ENCODE measurements around the gene KCTD6. TPM values are rescaled to one million over a fixed set of nuclear protein-coding genes. Genes with fewer than 3 reads are reported as not detected.
A peak's percentile ranks its signal among the peaks of the same experiment; 100 is the strongest.

The KCTD6 gene
- total and polyA plus RNA-seq, 10 donors: 7.3 to 23.5 (median 10.9) TPM

GRCh38 chr3:58496206-58496857, 4.4 kb downstream of the KCTD6 start:
- Histone ChIP-seq H3K36me3 (peaks cover 0 to 24% (median 6%) of the 10 kb centered on the region in 6 donors), H3K4me3 (no peak overlapping the region), H3K27me3 (replicated peaks in 1 of 7) (no peaks in the 10 kb centered on the region), H3K9me3 (no peaks in the 10 kb centered on the region), H3K4me1 (peaks cover 35 to 59% (median 51%) of the 10 kb centered on the region in 6 donors), H3K27ac (peak overlapping the region in 1 of 8 donors; percentile 14)
- TF ChIP-seq CTCF (IDR thresholded peaks at IDR 0.05 in 8 of 11, conservative IDR thresholded peaks at IDR 0.05 in 3 of 11): no peak
- TF ChIP-seq POLR2A (IDR thresholded peaks at IDR 0.05): no peak
- intact Hi-C loops (cut with DNase I; ENCODE audit: low total_unique reads): loop anchor here (10.0 kb wide), 1 partner anchor 72 kb away; no protein-coding TSS in a partner anchor
- no peak for DNase-seq
- 85 to 90% (median 89%) methylated on average over 5 of the region's 5 CpGs for WGBS, 5 donors

GRCh38 chr3:58497097-58497496, 5.2 kb downstream of the KCTD6 start:
- intact Hi-C loops (cut with DNase I; ENCODE audit: low total_unique reads): loop anchor here (10.0 kb wide), 1 partner anchor 72 kb away; no protein-coding TSS in a partner anchor
- TF ChIP-seq CTCF (IDR thresholded peaks at IDR 0.05 in 8 of 11, conservative IDR thresholded peaks at IDR 0.05 in 3 of 11) (no peak), POLR2A (IDR thresholded peaks at IDR 0.05) (no peak), POLR2AphosphoS5 (IDR thresholded peaks at IDR 0.05) (no peak)
- peak overlapping the region in 2 of 8 donors; percentile 5 to 31 for H3K27ac ChIP-seq
- 61 to 73% (median 67%) methylated on average over 1 of the region's 1 CpG for WGBS, 5 donors
- H3K4me1 ChIP-seq: peaks cover 35 to 60% (median 51%) of the 10 kb centered on the region in 6 donors
- peaks cover 0 to 31% (median 9%) of the 10 kb centered on the region in 6 donors for H3K36me3 ChIP-seq
- no peak for DNase-seq
- H3K4me3 ChIP-seq: no peak overlapping the region
- H3K9me3 ChIP-seq: no peaks in the 10 kb centered on the region
- H3K27me3 ChIP-seq (replicated peaks in 1 of 7): no peaks in the 10 kb centered on the region

DNA sequence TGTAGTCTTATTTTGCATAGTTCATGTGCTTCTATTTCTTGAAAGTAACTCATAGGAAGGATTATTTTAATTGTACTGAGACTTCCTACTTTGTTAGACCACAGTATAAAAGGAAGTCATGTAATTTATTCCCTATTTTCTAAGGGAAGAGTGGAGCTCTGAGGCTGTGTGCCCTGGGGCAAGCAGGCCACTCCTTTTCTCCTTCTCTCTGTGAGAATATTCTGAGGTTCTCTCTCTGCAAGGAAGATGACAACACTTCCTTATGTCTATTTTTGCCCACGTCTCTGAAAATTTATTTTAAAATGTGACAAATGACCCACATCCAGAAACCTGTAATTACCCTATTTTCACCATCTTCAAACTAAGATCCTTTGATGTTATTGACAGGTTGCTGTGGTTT, 11.0 kb downstream of the KCTD6 start:
- peaks cover 0 to 42% (median 11%) of the 10 kb centered on the region in 6 donors for H3K36me3 ChIP-seq
- no peak for DNase-seq
- no peak overlapping the region for H3K4me3 ChIP-seq
- intact Hi-C loops (cut with DNase I; ENCODE audit: low total_unique reads): no loop called here
- TF ChIP-seq POLR2AphosphoS5 (IDR thresholded peaks at IDR 0.05) (no peak), CTCF (IDR thresholded peaks at IDR 0.05 in 8 of 11, conservative IDR thresholded peaks at IDR 0.05 in 3 of 11) (no peak), POLR2A (IDR thresholded peaks at IDR 0.05) (no peak)
- H3K27ac ChIP-seq: no peak overlapping the region
- whole genome bisulfite sequencing, 5 donors: 4 to 26% (median 12%) methylated on average over 1 of the region's 1 CpG
- no peaks in the 10 kb centered on the region for H3K27me3 ChIP-seq (replicated peaks in 1 of 7)
- H3K9me3 ChIP-seq: no peaks in the 10 kb centered on the region
- peaks cover 0 to 35% (median 9%) of the 10 kb centered on the region in 6 donors for H3K4me1 ChIP-seq

GRCh38 chr3:58507356-58508078, 15.6 kb downstream of the KCTD6 start:
- 73 to 86% (median 79%) methylated on average over 2 of the region's 2 CpGs for WGBS, 5 donors
- no peak for TF ChIP-seq CTCF (IDR thresholded peaks at IDR 0.05 in 8 of 11, conservative IDR thresholded peaks at IDR 0.05 in 3 of 11)
- no peak for TF ChIP-seq POLR2A (IDR thresholded peaks at IDR 0.05)
- no peak for TF ChIP-seq POLR2AphosphoS5 (IDR thresholded peaks at IDR 0.05)
- Histone ChIP-seq H3K27me3 (replicated peaks in 1 of 7) (no peaks in the 10 kb centered on the region), H3K27ac (no peak overlapping the region), H3K4me3 (no peak overlapping the region), H3K36me3 (peaks cover 0 to 10% (median under 1%) of the 10 kb centered on the region in 6 donors), H3K4me1 (peaks cover 0 to 26% (median 9%) of the 10 kb centered on the region in 6 donors), H3K9me3 (no peaks in the 10 kb centered on the region)
- DNase-seq: no peak
- intact Hi-C loops (cut with DNase I; ENCODE audit: low total_unique reads): no loop called here
